Neuronal stem cell (in vitro differentiated cells): ENCODE results near the gene NKX2-2.

Source experiments
- DNase-seq: peaks from one replicate; pipeline ENCODE4 v3.0.0-alpha.2; 2013; ENCODE audit warnings: low spot score
- H2AFZ ChIP-seq: one replicate; pipeline ENCODE4 v1.6.1; 2013; ENCODE audit warnings: mild to moderate bottlenecking, low read length, inconsistent platforms
- H2AK5ac ChIP-seq: 2 replicates; pipeline ENCODE4 v1.6.1; 2013; ENCODE audit warnings: low read depth, mild to moderate bottlenecking, inconsistent platforms, low read length, moderate library complexity, mixed read lengths
- H2BK120ac ChIP-seq: 2 replicates; pipeline ENCODE4 v1.6.1; 2013; ENCODE audit warnings: low read depth, mild to moderate bottlenecking, inconsistent platforms, low read length, moderate library complexity, mixed read lengths
- H2BK12ac ChIP-seq: one replicate; pipeline ENCODE4 v1.6.1; 2013; ENCODE audit warnings: low read length, inconsistent platforms
- H2BK15ac ChIP-seq: 2 replicates; pipeline ENCODE4 v1.6.1; 2013; ENCODE audit warnings: mild to moderate bottlenecking, low read length, inconsistent platforms, mixed read lengths
- H2BK5ac ChIP-seq: one replicate; pipeline ENCODE4 v1.6.1; 2013; ENCODE audit warnings: inconsistent platforms, mild to moderate bottlenecking, low read length, moderate library complexity
- H3K14ac ChIP-seq: one replicate; pipeline ENCODE4 v1.6.1; 2013; ENCODE audit warnings: low read length, inconsistent platforms
- H3K18ac ChIP-seq: 2 replicates; pipeline ENCODE4 v1.6.1; 2013; ENCODE audit warnings: low read length, inconsistent platforms
- H3K23ac ChIP-seq: 2 replicates; pipeline ENCODE4 v1.6.1; 2013; ENCODE audit warnings: low read depth, mild to moderate bottlenecking, mixed read lengths, low read length, inconsistent platforms; ENCODE audit not compliant: poor library complexity
- H3K27ac ChIP-seq: replicated peaks from 3 replicates; pipeline ENCODE4 v1.5.1; 2013; ENCODE audit warnings: low read length, inconsistent platforms
- H3K27me3 ChIP-seq, 3 experiments: 2 replicates each; pipeline ENCODE4 v1.6.1; 2013; ENCODE audit warnings: low read length in 3 of 3, mild to moderate bottlenecking in 2 of 3, inconsistent platforms in 1 of 3, low read depth in 1 of 3, mixed read lengths in 1 of 3, moderate library complexity in 1 of 3; ENCODE audit not compliant: control insufficient read depth in 3 of 3, insufficient read depth in 3 of 3
- H3K36me3 ChIP-seq, 2 donors: replicated peaks in 1 of 2; 2 replicates each; pipeline ENCODE4 v1.6.1; 2013; ENCODE audit warnings: low read length in 2 of 2; ENCODE audit not compliant: control insufficient read depth in 2 of 2, insufficient read depth in 2 of 2
- H3K4ac ChIP-seq: 2 replicates; pipeline ENCODE4 v1.6.1; 2013; ENCODE audit warnings: inconsistent platforms, mild to moderate bottlenecking, low read length, moderate library complexity
- H3K4me1 ChIP-seq, 2 donors: 1 replicate in 1 of 2; 2 replicates in 1 of 2; pipeline ENCODE4 v1.6.1; 2013; ENCODE audit warnings: low read length in 2 of 2, low read depth in 1 of 2; ENCODE audit not compliant: control insufficient read depth in 2 of 2, insufficient read depth in 1 of 2
- H3K4me2 ChIP-seq: one replicate; pipeline ENCODE4 v1.6.1; 2013; ENCODE audit warnings: mild to moderate bottlenecking, low read length, inconsistent platforms; ENCODE audit not compliant: insufficient read depth, poor library complexity, severe bottlenecking
- H3K4me3 ChIP-seq, 2 donors: 2 replicates each; pipeline ENCODE4 v1.5.1; 2013; ENCODE audit warnings: low read length in 2 of 2, mild to moderate bottlenecking in 2 of 2, inconsistent platforms in 1 of 2, moderate library complexity in 1 of 2
- H3K79me1 ChIP-seq: one replicate; pipeline ENCODE4 v1.6.1; 2013; ENCODE audit warnings: low read depth, mild to moderate bottlenecking, inconsistent platforms, low read length, moderate library complexity
- H3K9ac ChIP-seq: one replicate; pipeline ENCODE4 v1.6.1; 2013; ENCODE audit warnings: mild to moderate bottlenecking, low read depth, low read length, inconsistent platforms; ENCODE audit not compliant: poor library complexity
- H3K9me3 ChIP-seq, 2 donors: replicated peaks in 1 of 2; 2 replicates each; pipeline versions ENCODE3 to v1.6.1; 2013; ENCODE audit warnings: low read length in 2 of 2, mild to moderate bottlenecking in 2 of 2, inconsistent platforms in 1 of 2, low read depth in 1 of 2, mixed read lengths in 1 of 2, moderate library complexity in 1 of 2; ENCODE audit not compliant: control insufficient read depth in 2 of 2, insufficient read depth in 1 of 2
- H4K8ac ChIP-seq: one replicate; pipeline ENCODE4 v1.6.1; 2013; ENCODE audit warnings: low read depth, mild to moderate bottlenecking, inconsistent platforms, low read length, moderate library complexity
- H4K91ac ChIP-seq: one replicate; pipeline ENCODE4 v1.6.1; 2013; ENCODE audit warnings: low read length, low read depth, mild to moderate bottlenecking, inconsistent platforms; ENCODE audit not compliant: poor library complexity
- WGBS, 2 donors: extraction: QIAGEN DNeasy Blood & Tissue Kit; methylation state at CpG; one replicate each; pipeline ENCODE4 v1.1.7; 2013; ENCODE audit warnings: missing lambda C conversion rate in 2 of 2, mixed read lengths in 1 of 2; ENCODE audit not compliant: insufficient read length in 2 of 2, insufficient replicate concordance in 1 of 2; ENCODE audit errors: extremely low coverage in 2 of 2; 5-methylcytosine and 5-hydroxymethylcytosine counted together

NKX2-2 gene

GRCh38 chr20:21527908-21528307 lies 14.0 kb upstream of the NKX2-2 start:
- Histone ChIP-seq H2BK12ac (no peak overlapping the region), H3K4ac (no peak overlapping the region), H3K4me3 (no peak overlapping the region), H2BK5ac (no peak overlapping the region), H2BK15ac (no peak overlapping the region), H3K18ac (no peak overlapping the region), H3K36me3 (no peaks in the 10 kb centered on the region), H3K4me1 (peaks cover 0 to 3% of the 10 kb centered on the region in 2 donors), H3K23ac (no peak overlapping the region), H3K14ac (no peak overlapping the region), H2AK5ac (no peak overlapping the region), H4K91ac (no peak overlapping the region), H2BK120ac (no peak overlapping the region), H3K79me1 (no peaks in the 10 kb centered on the region), H3K9ac (no peak overlapping the region), H4K8ac (no peak overlapping the region), H2AFZ (no peak overlapping the region), H3K9me3 (peaks cover 0 to 5% of the 10 kb centered on the region in 2 donors), H3K27ac (no peak overlapping the region), H3K4me2 (no peak overlapping the region), H3K27me3 (peaks cover 11 to 55% (median 38%) of the 10 kb centered on the region in 3 experiments)
- DNase-seq, result no peak
- no CpG with 5 or more reads among the region's 5 CpGs for WGBS, 2 donors

GRCh38 chr20:21526776-21527175 lies 12.9 kb upstream of the NKX2-2 start:
- no peak overlapping the region for H3K9ac ChIP-seq
- no peaks in the 10 kb centered on the region for H3K79me1 ChIP-seq
- H3K4me2 ChIP-seq, result no peak overlapping the region
- no peak overlapping the region for H2BK15ac ChIP-seq
- H2AK5ac ChIP-seq, result no peak overlapping the region
- no peaks in the 10 kb centered on the region for H3K36me3 ChIP-seq
- H2BK120ac ChIP-seq, result no peak overlapping the region
- H3K27me3 ChIP-seq, result peaks cover 21 to 66% (median 49%) of the 10 kb centered on the region in 3 experiments
- H3K27ac ChIP-seq, result no peak overlapping the region
- H3K4ac ChIP-seq, result no peak overlapping the region
- no peak overlapping the region for H4K8ac ChIP-seq
- no peak overlapping the region for H3K14ac ChIP-seq
- no peak overlapping the region for H2AFZ ChIP-seq
- no peak overlapping the region for H3K23ac ChIP-seq
- DNase-seq, result no peak
- no peak overlapping the region for H2BK12ac ChIP-seq
- H2BK5ac ChIP-seq, result no peak overlapping the region
- H3K4me3 ChIP-seq, result no peak overlapping the region
- no peak overlapping the region for H4K91ac ChIP-seq
- peaks cover 0 to 5% of the 10 kb centered on the region in 2 donors for H3K9me3 ChIP-seq
- H3K18ac ChIP-seq, result no peak overlapping the region
- peaks cover 0 to 7% of the 10 kb centered on the region in 2 donors for H3K4me1 ChIP-seq

- WGBS, 2 donors, result no CpG with 5 or more reads among the region's 2 CpGs
Measured at GRCh38 chr20:21523895-21524294, 10.0 kb upstream of the NKX2-2 start.

GRCh38 chr20:21523281-21523868 lies 9.5 kb upstream of the NKX2-2 start:
- Histone ChIP-seq H3K4me2 (no peak overlapping the region), H3K27ac (no peak overlapping the region), H3K9me3 (peaks cover 0 to 5% of the 10 kb centered on the region in 2 donors), H3K23ac (peak overlapping the region; percentile 18), H4K8ac (no peak overlapping the region), H2BK15ac (no peak overlapping the region), H3K4me1 (peaks cover 0 to 9% of the 10 kb centered on the region in 2 donors), H3K79me1 (no peaks in the 10 kb centered on the region), H2BK120ac (no peak overlapping the region), H2BK12ac (no peak overlapping the region), H3K4ac (no peak overlapping the region), H3K36me3 (no peaks in the 10 kb centered on the region), H2BK5ac (no peak overlapping the region), H3K9ac (no peak overlapping the region), H3K14ac (no peak overlapping the region), H3K4me3 (no peak overlapping the region), H2AK5ac (no peak overlapping the region), H4K91ac (no peak overlapping the region), H3K27me3 (peaks cover 50 to 97% (median 83%) of the 10 kb centered on the region in 3 experiments), H3K18ac (no peak overlapping the region), H2AFZ (no peak overlapping the region)
- no CpG with 5 or more reads among the region's 19 CpGs for WGBS, 2 donors
- no peak for DNase-seq

More at GRCh38 chr20:21523895-21524294, 10.0 kb upstream of the NKX2-2 start:
- H2BK120ac ChIP-seq, result no peak overlapping the region
- H2BK15ac ChIP-seq, result no peak overlapping the region
- H3K79me1 ChIP-seq, result no peaks in the 10 kb centered on the region
- no peak overlapping the region for H4K91ac ChIP-seq
- H3K27me3 ChIP-seq, result peaks cover 45 to 95% (median 78%) of the 10 kb centered on the region in 3 experiments
- H3K4ac ChIP-seq, result no peak overlapping the region
- no peak overlapping the region for H2AK5ac ChIP-seq
- H3K27ac ChIP-seq, result no peak overlapping the region
- peaks cover 0 to 9% of the 10 kb centered on the region in 2 donors for H3K4me1 ChIP-seq
- H3K14ac ChIP-seq, result no peak overlapping the region
- H3K23ac ChIP-seq, result no peak overlapping the region
- no peaks in the 10 kb centered on the region for H3K36me3 ChIP-seq
- no peak overlapping the region for H2BK12ac ChIP-seq
- no peak overlapping the region for H3K18ac ChIP-seq
- no peak overlapping the region for H3K4me3 ChIP-seq
- H3K9ac ChIP-seq, result no peak overlapping the region
- no peak overlapping the region for H2BK5ac ChIP-seq
- H3K4me2 ChIP-seq, result no peak overlapping the region
- no peak overlapping the region for H4K8ac ChIP-seq
- no peak for DNase-seq
- no peak overlapping the region for H2AFZ ChIP-seq
- H3K9me3 ChIP-seq, result peaks cover 0 to 5% of the 10 kb centered on the region in 2 donors
